ENCODE results near the gene RTN4RL1.

DNA sequence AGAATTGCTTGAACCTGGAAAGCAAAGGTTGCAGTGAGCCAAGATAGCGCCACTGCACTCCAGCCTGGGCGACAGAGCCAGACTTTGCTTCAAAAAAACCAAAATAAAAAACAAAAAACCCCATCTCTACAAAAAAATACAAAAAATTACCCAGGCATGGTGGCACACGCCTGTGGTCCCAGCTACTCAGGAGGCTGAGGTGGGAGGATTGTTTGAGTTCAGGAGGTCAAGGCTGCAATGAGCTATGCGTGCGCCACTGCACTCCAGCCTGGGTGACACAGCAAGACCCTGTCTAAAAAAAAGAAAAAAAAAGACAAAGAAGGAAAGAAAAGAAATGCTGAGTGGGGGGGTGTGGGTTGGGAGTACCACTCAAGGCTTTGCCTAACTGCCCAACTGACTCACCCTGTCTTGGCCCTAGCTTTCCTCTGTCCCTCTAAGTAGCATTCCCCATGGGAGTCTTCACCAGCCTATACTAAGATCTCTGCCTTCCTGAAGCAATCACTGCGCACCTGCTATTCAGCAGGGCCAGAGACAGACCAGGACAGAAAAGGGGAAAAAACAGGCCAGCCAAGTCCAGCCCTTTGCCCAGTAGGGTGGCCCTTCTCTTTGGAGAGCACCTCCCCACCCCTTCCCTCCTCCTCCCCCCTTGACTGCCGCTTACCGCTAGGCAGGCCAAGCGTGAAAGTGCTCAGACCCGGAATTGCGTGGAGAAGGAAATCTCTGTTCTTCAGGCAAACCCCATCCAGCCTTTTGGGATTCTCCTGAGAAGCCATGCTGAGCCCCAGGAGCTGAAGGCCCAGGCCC is 45.8 kb downstream of the RTN4RL1 start:
- TF ChIP-seq POLR2A (IDR thresholded peaks at IDR 0.05): no peak
- TF ChIP-seq, protein P1, sequence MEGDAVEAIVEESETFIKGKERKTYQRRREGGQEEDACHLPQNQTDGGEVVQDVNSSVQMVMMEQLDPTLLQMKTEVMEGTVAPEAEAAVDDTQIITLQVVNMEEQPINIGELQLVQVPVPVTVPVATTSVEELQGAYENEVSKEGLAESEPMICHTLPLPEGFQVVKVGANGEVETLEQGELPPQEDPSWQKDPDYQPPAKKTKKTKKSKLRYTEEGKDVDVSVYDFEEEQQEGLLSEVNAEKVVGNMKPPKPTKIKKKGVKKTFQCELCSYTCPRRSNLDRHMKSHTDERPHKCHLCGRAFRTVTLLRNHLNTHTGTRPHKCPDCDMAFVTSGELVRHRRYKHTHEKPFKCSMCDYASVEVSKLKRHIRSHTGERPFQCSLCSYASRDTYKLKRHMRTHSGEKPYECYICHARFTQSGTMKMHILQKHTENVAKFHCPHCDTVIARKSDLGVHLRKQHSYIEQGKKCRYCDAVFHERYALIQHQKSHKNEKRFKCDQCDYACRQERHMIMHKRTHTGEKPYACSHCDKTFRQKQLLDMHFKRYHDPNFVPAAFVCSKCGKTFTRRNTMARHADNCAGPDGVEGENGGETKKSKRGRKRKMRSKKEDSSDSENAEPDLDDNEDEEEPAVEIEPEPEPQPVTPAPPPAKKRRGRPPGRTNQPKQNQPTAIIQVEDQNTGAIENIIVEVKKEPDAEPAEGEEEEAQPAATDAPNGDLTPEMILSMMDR (IDR thresholded peaks at IDR 0.05): no peak
- TF ChIP-seq POLR2AphosphoS5 (IDR thresholded peaks at IDR 0.05; ENCODE audit: insufficient read depth in 1 of 2, low read depth in 1 of 2): no peak

Data from vagina (tissue), 2 donors.